ENCODE measurements around the gene PATL1.

Gene PATL1

GRCh38 chr11:59668188-59668949 lies 468 bp downstream of the PATL1 start (continued):
- TF ChIP-seq ZNF521 (tag by site-specific recombination; IDR thresholded peaks at IDR 0.05), result no peak
- peak; percentile 44; the same call in 1 of the 2 replicates for TF ChIP-seq EGR2 (tag by site-specific recombination; IDR thresholded peaks at IDR 0.05; ENCODE audit: low read depth)
- TF ChIP-seq BCL11B (tag by site-specific recombination; IDR thresholded peaks at IDR 0.05; ENCODE audit: low read depth), result no peak
- no peak for TF ChIP-seq ZNF473 (tag by site-specific recombination; IDR thresholded peaks at IDR 0.05)
- no peak for TF ChIP-seq ZNF560 (tag by site-specific recombination; IDR thresholded peaks at IDR 0.05; ENCODE audit: borderline replicate concordance)
- TF ChIP-seq ZNF335 (tag by site-specific recombination; conservative IDR thresholded peaks at IDR 0.05), result peak; percentile 52
- no peak for TF ChIP-seq ZNF114 (tag by site-specific recombination; IDR thresholded peaks at IDR 0.05)
- TF ChIP-seq ZXDB (tag by site-specific recombination; IDR thresholded peaks at IDR 0.05), result no peak
- no peak for TF ChIP-seq ZNF239 (tag by site-specific recombination; IDR thresholded peaks at IDR 0.05)
- TF ChIP-seq ZSCAN16 (tag by site-specific recombination; IDR thresholded peaks at IDR 0.05), result no peak
- TF ChIP-seq ZNF404 (tag by site-specific recombination; IDR thresholded peaks at IDR 0.05), result no peak
- TF ChIP-seq, protein P1, sequence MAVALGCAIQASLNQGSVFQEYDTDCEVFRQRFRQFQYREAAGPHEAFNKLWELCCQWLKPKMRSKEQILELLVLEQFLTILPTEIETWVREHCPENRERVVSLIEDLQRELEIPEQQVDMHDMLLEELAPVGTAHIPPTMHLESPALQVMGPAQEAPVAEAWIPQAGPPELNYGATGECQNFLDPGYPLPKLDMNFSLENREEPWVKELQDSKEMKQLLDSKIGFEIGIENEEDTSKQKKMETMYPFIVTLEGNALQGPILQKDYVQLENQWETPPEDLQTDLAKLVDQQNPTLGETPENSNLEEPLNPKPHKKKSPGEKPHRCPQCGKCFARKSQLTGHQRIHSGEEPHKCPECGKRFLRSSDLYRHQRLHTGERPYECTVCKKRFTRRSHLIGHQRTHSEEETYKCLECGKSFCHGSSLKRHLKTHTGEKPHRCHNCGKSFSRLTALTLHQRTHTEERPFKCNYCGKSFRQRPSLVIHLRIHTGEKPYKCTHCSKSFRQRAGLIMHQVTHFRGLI (tag by site-specific recombination; IDR thresholded peaks at IDR 0.05), result no peak
- TF ChIP-seq ZNF571 (tag by site-specific recombination; IDR thresholded peaks at IDR 0.05), result no peak
- TF ChIP-seq ZNF223 (tag by site-specific recombination; IDR thresholded peaks at IDR 0.05), result no peak
- no peak for TF ChIP-seq ZNF221 (tag by site-specific recombination; IDR thresholded peaks at IDR 0.05; ENCODE audit: borderline replicate concordance)
- no peak for TF ChIP-seq ZNF843 (tag by site-specific recombination; IDR thresholded peaks at IDR 0.05)
- no peak for TF ChIP-seq ZNF37A (tag by site-specific recombination; IDR thresholded peaks at IDR 0.05)
- TF ChIP-seq ZNF416 (tag by site-specific recombination; IDR thresholded peaks at IDR 0.05), result no peak
- TF ChIP-seq ZSCAN18 (tag by site-specific recombination; IDR thresholded peaks at IDR 0.05), result no peak
- no peak for TF ChIP-seq ZNF155 (tag by site-specific recombination; IDR thresholded peaks at IDR 0.05)
- TF ChIP-seq ZNF202 (tag by site-specific recombination; IDR thresholded peaks at IDR 0.05; ENCODE audit: borderline replicate concordance), result no peak
- no peak for TF ChIP-seq TSHZ1 (tag by site-specific recombination; IDR thresholded peaks at IDR 0.05; ENCODE audit: borderline replicate concordance)
- TF ChIP-seq ZNF10 (tag by site-specific recombination; IDR thresholded peaks at IDR 0.05), result 0 out of 2 replicates have a peak, but pooled peaks have one; percentile 25
- TF ChIP-seq, protein P2, sequence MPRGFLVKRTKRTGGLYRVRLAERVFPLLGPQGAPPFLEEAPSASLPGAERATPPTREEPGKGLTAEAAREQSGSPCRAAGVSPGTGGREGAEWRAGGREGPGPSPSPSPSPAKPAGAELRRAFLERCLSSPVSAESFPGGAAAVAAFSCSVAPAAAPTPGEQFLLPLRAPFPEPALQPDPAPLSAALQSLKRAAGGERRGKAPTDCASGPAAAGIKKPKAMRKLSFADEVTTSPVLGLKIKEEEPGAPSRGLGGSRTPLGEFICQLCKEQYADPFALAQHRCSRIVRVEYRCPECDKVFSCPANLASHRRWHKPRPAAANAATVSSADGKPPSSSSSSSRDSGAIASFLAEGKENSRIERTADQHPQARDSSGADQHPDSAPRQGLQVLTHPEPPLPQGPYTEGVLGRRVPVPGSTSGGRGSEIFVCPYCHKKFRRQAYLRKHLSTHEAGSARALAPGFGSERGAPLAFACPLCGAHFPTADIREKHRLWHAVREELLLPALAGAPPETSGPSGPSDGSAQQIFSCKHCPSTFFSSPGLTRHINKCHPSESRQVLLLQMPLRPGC (tag by site-specific recombination; IDR thresholded peaks at IDR 0.05), result no peak
- TF ChIP-seq ZNF76 (tag by site-specific recombination; IDR thresholded peaks at IDR 0.05; ENCODE audit: borderline replicate concordance, low read depth), result no peak
- TF ChIP-seq ZNF555 (tag by site-specific recombination; conservative IDR thresholded peaks at IDR 0.05), result no peak
- no peak for TF ChIP-seq SETDB1 (IDR thresholded peaks at IDR 0.05; ENCODE audit: insufficient read length, low read length)
- no peak for TF ChIP-seq ZNF677 (tag by site-specific recombination; IDR thresholded peaks at IDR 0.05)
- TF ChIP-seq ZEB2 (tag by site-specific recombination; IDR thresholded peaks at IDR 0.05), result no peak
- TF ChIP-seq ZNF248 (tag by site-specific recombination; IDR thresholded peaks at IDR 0.05), result no peak
- TF ChIP-seq, protein P3, sequence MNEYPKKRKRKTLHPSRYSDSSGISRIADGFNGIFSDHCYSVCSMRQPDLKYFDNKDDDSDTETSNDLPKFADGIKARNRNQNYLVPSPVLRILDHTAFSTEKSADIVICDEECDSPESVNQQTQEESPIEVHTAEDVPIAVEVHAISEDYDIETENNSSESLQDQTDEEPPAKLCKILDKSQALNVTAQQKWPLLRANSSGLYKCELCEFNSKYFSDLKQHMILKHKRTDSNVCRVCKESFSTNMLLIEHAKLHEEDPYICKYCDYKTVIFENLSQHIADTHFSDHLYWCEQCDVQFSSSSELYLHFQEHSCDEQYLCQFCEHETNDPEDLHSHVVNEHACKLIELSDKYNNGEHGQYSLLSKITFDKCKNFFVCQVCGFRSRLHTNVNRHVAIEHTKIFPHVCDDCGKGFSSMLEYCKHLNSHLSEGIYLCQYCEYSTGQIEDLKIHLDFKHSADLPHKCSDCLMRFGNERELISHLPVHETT (tag by site-specific recombination; IDR thresholded peaks at IDR 0.05), result no peak

Measured in HEK293 (cell line).